DMS53 treated with DMSO at 0.1 percent for 48 hours (cell line): ENCODE measurements around the gene KLK2.
A peak's percentile ranks its signal among the peaks of the same experiment; 100 is the strongest.

Source experiments
- DNase-seq: peaks from one replicate; lab custom pipeline; 2025; ENCODE audit not compliant: unreplicated experiment; lab: John Stamatoyannopoulos, UW

The KLK2 gene

DNA sequence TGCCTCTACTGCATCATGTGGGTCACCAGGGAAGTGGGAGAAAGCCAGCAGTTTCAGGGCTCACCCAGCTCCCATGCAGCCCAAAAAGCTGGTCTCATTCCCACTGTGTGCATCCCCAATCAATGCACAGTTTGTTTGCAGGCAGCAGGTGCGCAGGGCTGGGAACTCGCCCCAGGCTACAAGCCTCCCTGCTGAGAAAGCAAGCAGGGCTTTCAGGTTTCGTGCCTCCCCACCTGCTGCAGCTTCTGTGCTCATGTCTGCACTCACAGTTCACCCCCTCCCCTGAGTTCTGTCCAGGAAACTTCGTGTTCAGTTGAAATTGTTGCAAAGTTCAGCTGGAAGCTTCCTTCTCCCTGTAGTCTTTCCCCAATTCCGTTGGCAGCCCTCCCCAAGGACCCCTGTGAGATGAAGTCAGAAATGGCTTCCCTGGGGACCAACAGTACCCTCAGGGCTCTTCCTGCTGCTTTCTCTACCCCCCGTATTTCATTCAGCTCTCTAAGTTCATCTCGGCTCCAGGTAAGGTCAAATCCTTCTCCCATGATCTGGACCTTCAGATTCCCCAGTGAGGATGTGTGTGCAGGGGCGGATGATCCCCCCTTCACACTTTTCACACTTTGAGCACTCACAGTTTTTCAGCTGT is 28.8 kb upstream of the KLK2 start:
- no peak for DNase-seq

- no peak for DNase-seq
Measured at GRCh38 chr19:50850738-50851137, 22.5 kb upstream of the KLK2 start.

DNA sequence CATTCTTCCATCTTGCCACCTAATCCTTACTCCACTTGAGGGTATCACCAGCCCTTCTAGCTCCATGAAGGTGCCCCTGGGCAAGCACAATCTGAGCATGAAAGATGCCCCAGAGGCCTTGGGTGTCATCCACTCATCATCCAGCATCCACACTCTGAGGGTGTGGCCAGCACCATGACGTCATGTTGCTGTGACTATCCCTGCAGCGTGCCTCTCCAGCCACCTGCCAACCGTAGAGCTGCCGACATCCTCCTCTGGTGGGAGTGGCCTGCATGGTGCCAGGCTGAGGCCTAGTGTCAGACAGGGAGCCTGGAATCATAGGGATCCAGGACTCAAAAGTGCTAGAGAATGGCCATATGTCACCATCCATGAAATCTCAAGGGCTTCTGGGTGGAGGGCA is 21.6 kb upstream of the KLK2 start:
- DNase-seq, result no peak

DNA sequence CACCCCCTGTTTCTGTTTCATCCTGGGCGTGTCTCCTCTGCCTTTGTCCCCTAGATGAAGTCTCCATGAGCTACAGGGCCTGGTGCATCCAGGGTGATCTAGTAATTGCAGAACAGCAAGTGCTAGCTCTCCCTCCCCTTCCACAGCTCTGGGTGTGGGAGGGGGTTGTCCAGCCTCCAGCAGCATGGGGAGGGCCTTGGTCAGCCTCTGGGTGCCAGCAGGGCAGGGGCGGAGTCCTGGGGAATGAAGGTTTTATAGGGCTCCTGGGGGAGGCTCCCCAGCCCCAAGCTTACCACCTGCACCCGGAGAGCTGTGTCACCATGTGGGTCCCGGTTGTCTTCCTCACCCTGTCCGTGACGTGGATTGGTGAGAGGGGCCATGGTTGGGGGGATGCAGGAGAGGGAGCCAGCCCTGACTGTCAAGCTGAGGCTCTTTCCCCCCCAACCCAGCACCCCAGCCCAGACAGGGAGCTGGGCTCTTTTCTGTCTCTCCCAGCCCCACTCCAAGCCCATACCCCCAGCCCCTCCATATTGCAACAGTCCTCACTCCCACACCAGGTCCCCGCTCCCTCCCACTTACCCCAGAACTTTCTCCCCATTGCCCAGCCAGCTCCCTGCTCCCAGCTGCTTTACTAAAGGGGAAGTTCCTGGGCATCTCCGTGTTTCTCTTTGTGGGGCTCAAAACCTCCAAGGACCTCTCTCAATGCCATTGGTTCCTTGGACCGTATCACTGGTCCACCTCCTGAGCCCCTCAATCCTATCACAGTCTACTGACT is 18.4 kb upstream of the KLK2 start, which contains the start of gene KLK3:
TSS of gene KLK3 (plus strand) at position 280 of the 775 bp plus-strand sequence. CDS start at position 321, 41 bp downstream.
- no peak for DNase-seq

GRCh38 chr19:50857366-50857765 is 15.9 kb upstream of the KLK2 start:
- DNase-seq, result no peak

GRCh38 chr19:50858886-50859285 is 14.4 kb upstream of the KLK2 start:
- DNase-seq, result peak; percentile 71

DNA sequence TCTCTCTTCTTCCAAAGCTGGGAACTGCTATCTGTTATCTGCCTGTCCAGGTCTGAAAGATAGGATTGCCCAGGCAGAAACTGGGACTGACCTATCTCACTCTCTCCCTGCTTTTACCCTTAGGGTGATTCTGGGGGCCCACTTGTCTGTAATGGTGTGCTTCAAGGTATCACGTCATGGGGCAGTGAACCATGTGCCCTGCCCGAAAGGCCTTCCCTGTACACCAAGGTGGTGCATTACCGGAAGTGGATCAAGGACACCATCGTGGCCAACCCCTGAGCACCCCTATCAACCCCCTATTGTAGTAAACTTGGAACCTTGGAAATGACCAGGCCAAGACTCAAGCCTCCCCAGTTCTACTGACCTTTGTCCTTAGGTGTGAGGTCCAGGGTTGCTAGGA is 13.4 kb upstream of the KLK2 start:
- DNase-seq, result no peak

DNA sequence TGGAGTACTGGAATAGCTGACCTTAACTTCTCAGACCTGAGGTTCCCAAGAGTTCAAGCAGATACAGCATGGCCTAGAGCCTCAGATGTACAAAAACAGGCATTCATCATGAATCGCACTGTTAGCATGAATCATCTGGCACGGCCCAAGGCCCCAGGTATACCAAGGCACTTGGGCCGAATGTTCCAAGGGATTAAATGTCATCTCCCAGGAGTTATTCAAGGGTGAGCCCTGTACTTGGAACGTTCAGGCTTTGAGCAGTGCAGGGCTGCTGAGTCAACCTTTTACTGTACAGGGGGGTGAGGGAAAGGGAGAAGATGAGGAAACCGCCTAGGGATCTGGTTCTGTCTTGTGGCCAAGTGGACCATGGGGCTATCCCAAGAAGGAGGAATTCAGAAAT is 12.2 kb upstream of the KLK2 start:
- no peak for DNase-seq

DNA sequence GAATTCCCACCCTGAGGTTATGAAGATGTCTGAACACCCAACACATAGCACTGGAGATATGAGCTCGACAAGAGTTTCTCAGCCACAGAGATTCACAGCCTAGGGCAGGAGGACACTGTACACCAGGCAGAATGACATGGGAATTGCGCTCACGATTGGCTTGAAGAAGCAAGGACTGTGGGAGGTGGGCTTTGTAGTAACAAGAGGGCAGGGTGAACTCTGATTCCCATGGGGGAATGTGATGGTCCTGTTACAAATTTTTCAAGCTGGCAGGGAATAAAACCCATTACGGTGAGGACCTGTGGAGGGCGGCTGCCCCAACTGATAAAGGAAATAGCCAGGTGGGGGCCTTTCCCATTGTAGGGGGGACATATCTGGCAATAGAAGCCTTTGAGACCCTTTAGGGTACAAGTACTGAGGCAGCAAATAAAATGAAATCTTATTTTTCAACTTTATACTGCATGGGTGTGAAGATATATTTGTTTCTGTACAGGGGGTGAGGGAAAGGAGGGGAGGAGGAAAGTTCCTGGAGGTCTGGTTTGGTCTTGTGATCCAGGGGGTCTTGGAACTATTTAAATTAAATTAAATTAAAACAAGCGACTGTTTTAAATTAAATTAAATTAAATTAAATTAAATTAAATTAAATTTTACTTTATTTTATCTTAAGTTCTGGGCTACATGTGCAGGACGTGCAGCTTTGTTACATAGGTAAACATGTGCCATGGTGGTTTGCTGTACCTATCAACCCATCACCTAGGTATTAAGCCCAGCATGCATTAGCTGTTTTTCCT is 11.5 kb upstream of the KLK2 start:
- no peak for DNase-seq

- no peak for DNase-seq
Measured at GRCh38 chr19:50869479-50869878, 3.8 kb upstream of the KLK2 start.

DNA sequence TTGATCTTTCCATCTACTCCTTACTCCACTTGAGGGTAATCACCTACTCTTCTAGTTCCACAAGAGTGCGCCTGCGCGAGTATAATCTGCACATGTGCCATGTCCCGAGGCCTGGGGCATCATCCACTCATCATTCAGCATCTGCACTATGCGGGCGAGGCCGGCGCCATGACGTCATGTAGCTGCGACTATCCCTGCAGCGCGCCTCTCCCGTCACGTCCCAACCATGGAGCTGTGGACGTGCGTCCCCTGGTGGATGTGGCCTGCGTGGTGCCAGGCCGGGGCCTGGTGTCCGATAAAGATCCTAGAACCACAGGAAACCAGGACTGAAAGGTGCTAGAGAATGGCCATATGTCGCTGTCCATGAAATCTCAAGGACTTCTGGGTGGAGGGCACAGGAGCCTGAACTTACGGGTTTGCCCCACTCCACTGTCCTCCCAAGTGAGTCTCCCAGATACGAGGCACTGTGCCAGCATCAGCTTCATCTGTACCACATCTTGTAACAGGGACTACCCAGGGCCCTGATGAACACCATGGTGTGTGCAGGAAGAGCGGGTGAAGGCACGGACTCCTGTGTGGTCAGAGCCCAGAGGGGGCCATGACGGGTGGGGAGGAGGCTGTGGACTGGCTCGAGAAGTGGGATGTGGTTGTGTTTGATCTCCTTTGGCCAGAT is 2.7 kb upstream of the KLK2 start:
- no peak for DNase-seq

GRCh38 chr19:50874211-50874610 is 972 bp downstream of the KLK2 start:
- DNase-seq, result no peak

DNA sequence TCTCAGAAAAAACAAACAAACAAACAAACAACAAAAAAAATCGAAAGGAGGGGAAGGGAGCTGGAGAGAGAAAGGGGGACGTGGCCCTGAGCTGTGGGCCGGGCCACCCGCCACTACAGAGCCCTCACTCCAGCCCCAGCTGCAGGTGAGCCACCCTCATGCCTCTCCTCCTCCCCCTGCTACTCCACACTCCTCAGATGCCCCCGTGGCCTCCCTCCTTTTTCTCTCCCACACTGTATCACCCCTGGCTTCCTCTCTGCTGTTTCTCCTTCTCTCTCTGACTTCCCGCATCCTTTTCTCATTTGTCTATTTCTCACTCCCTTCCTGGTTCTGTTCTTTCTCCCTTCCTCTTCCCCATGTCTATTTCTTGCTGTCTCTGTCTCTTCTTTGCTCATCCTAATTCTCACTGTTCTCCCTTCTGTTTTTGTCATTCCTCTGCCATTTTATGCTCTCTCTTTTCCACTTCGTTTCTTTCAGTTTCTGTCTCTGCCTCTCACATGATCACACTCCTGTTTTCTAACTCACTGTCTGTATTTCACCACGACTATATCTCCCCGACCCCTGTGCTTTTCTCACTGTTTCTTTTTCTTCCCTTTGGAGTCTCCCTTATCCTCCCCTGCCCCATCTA is 2.7 kb downstream of the KLK2 start:
- no peak for DNase-seq

DNA sequence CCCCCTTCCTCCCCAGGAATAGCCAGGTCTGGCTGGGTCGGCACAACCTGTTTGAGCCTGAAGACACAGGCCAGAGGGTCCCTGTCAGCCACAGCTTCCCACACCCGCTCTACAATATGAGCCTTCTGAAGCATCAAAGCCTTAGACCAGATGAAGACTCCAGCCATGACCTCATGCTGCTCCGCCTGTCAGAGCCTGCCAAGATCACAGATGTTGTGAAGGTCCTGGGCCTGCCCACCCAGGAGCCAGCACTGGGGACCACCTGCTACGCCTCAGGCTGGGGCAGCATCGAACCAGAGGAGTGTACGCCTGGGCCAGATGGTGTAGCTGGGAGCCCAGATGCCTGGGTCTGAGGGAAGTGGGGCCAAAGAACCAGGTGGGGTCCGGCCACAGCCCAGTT is 3.2 kb downstream of the KLK2 start:
- no peak for DNase-seq

GRCh38 chr19:50877338-50877737 is 4.1 kb downstream of the KLK2 start:
- DNase-seq, result peak; percentile 72

GRCh38 chr19:50878851-50879250 is 5.6 kb downstream of the KLK2 start:
- no peak for DNase-seq

DNA sequence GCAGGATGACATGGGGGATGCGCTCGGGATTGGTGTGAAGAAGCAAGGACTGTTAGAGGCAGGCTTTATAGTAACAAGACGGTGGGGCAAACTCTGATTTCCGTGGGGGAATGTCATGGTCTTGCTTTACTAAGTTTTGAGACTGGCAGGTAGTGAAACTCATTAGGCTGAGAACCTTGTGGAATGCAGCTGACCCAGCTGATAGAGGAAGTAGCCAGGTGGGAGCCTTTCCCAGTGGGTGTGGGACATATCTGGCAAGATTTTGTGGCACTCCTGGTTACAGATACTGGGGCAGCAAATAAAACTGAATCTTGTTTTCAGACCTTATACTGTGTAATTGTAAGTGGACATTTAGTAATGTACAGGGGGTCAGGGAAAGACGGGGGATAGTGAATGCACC is 7.0 kb downstream of the KLK2 start:
- DNase-seq, result no peak

- DNase-seq, result no peak
Measured at GRCh38 chr19:50882188-50882587, 8.9 kb downstream of the KLK2 start.

- no peak for DNase-seq
Measured at GRCh38 chr19:50889638-50890037, 16.4 kb downstream of the KLK2 start.

DNA sequence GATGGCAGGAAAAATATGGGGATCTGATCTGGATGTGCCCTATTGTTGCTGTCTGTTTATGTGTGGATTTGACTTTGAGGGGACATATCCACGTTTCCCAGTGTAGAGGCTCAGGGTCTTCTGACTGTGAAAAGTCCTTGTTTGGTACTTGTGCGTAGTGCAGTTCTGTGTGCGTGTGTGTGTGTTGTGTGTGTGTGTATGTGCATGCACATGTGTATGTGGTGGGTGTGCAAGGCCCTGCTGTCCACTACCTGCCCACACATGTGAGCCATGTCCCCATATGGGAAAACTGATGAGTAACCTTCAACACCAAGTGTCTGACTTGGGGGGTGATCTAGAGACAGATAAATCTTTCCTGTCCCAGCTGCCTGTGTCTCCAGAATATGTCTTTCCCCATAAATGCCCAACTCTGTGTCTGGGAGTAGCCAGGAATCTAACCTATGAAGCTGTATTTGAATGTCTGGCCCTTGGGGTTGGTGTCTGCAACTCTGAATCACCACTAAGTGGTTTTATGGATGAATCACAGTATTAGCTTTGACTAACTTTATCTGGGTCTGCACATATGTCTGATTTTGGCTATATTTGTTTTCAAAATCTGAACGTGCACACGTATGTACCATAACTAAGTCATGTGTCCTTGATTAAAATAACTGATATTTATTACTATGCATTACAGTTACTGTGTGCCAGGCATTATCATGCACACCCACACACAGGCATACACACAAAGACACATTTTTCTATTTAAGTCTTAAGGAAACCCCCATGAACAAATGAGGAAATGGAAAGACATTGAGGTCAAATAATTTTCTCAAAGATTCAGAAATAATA is 17.4 kb downstream of the KLK2 start:
- DNase-seq, result no peak
